Prostate gland (tissue), 2 donors: Measurements from ENCODE around the gene MFSD2A.

ENCODE experiments used
- CTCF ChIP-seq, 4 experiments: fragments of 200-600 bp in 2 of 4; fragments of 450-650 bp in 2 of 4; sonication (generic) in 2 of 4; IDR thresholded peaks; 1 replicate in 3 of 4; 2 replicates in 1 of 4; pipeline ENCODE4 v1.5.1; 2016 to 2019; ENCODE audit warnings: antibody characterized with exemption in 4 of 4, mild to moderate bottlenecking in 2 of 4, moderate library complexity in 2 of 4
- POLR2A ChIP-seq: fragments of 450-650 bp; IDR thresholded peaks from one replicate; pipeline ENCODE4 v1.6.1; 2016; ENCODE audit warnings: antibody characterized with exemption, mild to moderate bottlenecking
- POLR2AphosphoS5 ChIP-seq: sonication (generic); formaldehyde crosslinking; IDR thresholded peaks from one replicate; pipeline ENCODE4 v1.6.1; 2017; ENCODE audit warnings: antibody characterized with exemption

GRCh38 chr1:39959651-39960333 is 4.8 kb downstream of the MFSD2A start:
- no peak for TF ChIP-seq CTCF (IDR thresholded peaks at IDR 0.05)
- TF ChIP-seq POLR2A: no peak
- no peak for TF ChIP-seq POLR2AphosphoS5
